Measurements from ENCODE around the gene RIMBP2. TPM values are rescaled to one million over a fixed set of nuclear protein-coding genes. Genes with fewer than 3 reads are reported as not detected.

RIMBP2 gene
- total RNA-seq, 4 donors from 2014 or later = 0.22 to 1.4 (median 1.2) TPM; not detected in 1

DNA sequence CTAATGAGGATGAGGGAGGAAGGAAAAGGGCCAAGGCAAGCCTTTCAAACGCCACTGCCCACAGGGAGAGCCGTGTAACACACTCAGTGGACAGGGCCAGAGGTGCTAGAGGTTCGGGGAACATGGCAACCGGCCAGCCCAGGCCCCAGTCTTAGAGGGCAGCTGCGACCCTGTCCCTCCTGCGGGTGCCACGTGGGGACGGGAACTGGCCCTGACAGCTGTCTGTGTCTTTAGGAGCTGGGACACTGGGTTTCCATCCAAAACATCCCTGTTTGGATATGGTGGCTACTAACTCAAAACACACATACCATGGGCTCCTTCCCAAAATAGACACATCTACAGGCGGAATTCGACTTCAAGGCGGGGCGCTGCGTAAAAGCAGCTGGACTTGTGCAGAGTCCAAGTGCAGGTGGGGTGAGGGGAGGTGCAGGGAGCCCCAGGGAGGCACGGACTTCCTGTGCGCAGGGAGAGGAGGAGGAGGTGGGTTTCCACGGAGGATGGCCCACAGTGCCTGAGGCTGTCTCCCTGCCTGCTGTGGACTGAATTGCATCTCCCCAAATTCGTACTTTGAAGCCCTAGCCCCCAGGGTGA is 193.8 kb downstream of the RIMBP2 start:
- WGBS, 2 donors = 67% methylated on average over 17 of the region's 17 CpGs
- DNase-seq (ENCODE audit: low spot score in 2 of 2) = no peak
- no peak overlapping the region for H3K4me3 ChIP-seq
- no peaks in the 10 kb centered on the region for H3K36me3 ChIP-seq
- H3K27ac ChIP-seq = no peak overlapping the region
- no peaks in the 10 kb centered on the region for H3K27me3 ChIP-seq
- TF ChIP-seq EP300 (IDR thresholded peaks at IDR 0.05) (no peak), CTCF (IDR thresholded peaks at IDR 0.05) (no peak), POLR2A (IDR thresholded peaks at IDR 0.05) (no peak)
- peaks cover 0 to 17% (median 0%) of the 10 kb centered on the region in 4 donors for H3K9me3 ChIP-seq
- H3K4me1 ChIP-seq = no peaks in the 10 kb centered on the region

DNA sequence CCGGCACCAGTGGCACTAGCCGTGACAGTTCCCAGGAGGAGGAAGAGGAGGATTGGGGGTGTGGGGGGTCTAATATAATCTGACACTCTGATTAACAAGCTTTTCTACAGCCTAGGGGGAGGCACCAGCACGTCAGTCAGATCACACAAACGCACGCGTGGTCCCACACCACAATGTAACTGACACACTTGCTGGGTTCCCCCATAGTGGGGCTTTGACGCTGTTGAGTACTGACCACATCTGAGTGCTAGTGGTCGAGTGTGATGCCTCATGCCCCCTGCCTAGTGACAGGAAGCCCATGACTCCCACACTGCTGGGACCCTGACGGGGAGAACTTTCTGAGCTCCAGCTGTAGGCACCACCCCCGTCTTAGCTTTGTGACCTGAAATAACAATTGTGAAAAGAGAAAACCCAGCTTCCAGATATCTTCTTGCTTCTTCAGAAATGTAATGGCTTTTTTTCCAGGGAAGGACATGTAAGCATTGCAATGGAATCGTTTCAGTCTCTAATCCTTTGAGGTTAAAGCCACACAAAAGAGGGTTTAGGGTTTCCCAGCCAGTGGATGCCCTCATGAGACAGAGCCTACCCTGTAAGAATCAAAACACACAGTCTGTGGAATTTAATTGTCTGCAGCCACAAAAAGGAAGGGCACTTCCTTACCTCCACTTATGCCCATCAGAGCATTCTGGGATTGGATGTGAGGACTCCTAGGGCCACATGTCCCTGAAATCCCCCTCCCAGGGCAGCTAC is 194.5 kb downstream of the RIMBP2 start:
- no peak for DNase-seq (ENCODE audit: low spot score in 2 of 2)
- Histone ChIP-seq H3K27ac (no peak overlapping the region), H3K36me3 (no peaks in the 10 kb centered on the region), H3K4me1 (no peaks in the 10 kb centered on the region), H3K27me3 (no peaks in the 10 kb centered on the region), H3K4me3 (no peak overlapping the region), H3K9me3 (peaks cover 0 to 23% (median 0%) of the 10 kb centered on the region in 4 donors)
- no peak for TF ChIP-seq EP300 (IDR thresholded peaks at IDR 0.05)
- no peak for TF ChIP-seq CTCF (IDR thresholded peaks at IDR 0.05)
- TF ChIP-seq POLR2A (IDR thresholded peaks at IDR 0.05) = no peak
- WGBS, 2 donors = 69 to 74% methylated on average over 11 of the region's 11 CpGs

DNA sequence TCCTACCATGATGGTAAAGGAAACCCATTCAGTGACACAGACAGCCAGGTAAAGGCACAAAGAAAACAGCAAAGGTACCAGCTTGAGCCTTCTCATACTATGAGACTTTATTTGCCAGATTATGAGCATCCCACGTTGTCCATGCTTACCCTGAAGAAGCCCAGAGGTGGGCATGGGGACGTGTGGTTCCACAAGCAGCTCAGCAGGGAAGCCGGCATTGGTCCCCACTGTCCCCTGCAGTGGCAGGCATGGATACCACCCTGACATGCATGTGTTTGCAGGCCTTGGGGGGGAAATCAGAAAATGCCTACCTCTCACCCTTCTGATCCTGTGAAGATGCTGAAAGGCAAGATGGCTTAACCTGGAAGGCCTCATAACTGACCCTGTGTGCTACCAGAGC is 195.3 kb downstream of the RIMBP2 start:
- peaks cover 0 to 31% (median 0%) of the 10 kb centered on the region in 4 donors for H3K9me3 ChIP-seq
- H3K27ac ChIP-seq = no peak overlapping the region
- no peak for DNase-seq (ENCODE audit: low spot score in 2 of 2)
- H3K4me3 ChIP-seq = no peak overlapping the region
- no peaks in the 10 kb centered on the region for H3K27me3 ChIP-seq
- no peaks in the 10 kb centered on the region for H3K36me3 ChIP-seq
- WGBS, 2 donors = 56 to 74% methylated on average over 3 of the region's 3 CpGs
- H3K4me1 ChIP-seq = no peaks in the 10 kb centered on the region
- TF ChIP-seq CTCF (IDR thresholded peaks at IDR 0.05) (no peak), POLR2A (IDR thresholded peaks at IDR 0.05) (no peak), EP300 (IDR thresholded peaks at IDR 0.05) (no peak)

DNA sequence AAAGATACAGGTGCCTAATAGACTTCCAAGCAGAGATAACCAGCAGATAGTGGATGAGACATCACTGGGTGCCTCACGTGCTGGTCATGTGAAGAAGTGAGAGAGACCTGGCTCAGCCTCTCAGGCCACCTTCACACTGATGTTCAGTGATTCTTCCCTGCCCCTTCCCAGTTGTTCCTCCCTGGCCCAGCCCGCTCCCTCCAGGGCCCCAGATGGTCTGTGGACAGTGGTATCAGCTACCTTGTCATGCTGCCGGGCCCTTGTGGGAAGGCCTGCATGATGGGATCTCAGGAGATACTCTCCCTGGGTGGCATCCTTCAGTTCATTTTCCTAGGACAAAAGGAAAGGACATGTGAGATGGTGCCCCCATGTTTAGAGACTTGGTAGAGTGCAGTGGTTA is 198.5 kb downstream of the RIMBP2 start:
- Histone ChIP-seq H3K9me3 (peaks cover 0 to 37% (median 0%) of the 10 kb centered on the region in 4 donors), H3K27me3 (no peaks in the 10 kb centered on the region), H3K36me3 (no peaks in the 10 kb centered on the region), H3K27ac (no peak overlapping the region), H3K4me3 (no peak overlapping the region), H3K4me1 (no peaks in the 10 kb centered on the region)
- DNase-seq (ENCODE audit: low spot score in 2 of 2) = no peak
- TF ChIP-seq EP300 (IDR thresholded peaks at IDR 0.05) (no peak), CTCF (IDR thresholded peaks at IDR 0.05) (no peak), POLR2A (IDR thresholded peaks at IDR 0.05) (no peak)
- whole genome bisulfite sequencing, 2 donors = 89 to 92% methylated on average over 3 of the region's 3 CpGs

- Histone ChIP-seq H3K4me1 (no peaks in the 10 kb centered on the region), H3K36me3 (no peaks in the 10 kb centered on the region), H3K27ac (no peak overlapping the region), H3K9me3 (peaks cover 0 to 31% (median 0%) of the 10 kb centered on the region in 4 donors), H3K4me3 (no peak overlapping the region), H3K27me3 (no peaks in the 10 kb centered on the region)
- TF ChIP-seq EP300 (IDR thresholded peaks at IDR 0.05) (no peak), CTCF (IDR thresholded peaks at IDR 0.05) (no peak), POLR2A (IDR thresholded peaks at IDR 0.05) (no peak)
- WGBS, 2 donors = 5 to 10% methylated on average over 5 of the region's 5 CpGs
- DNase-seq (ENCODE audit: low spot score in 2 of 2) = no peak
Observed at GRCh38 chr12:130514149-130514551, 201.9 kb downstream of the RIMBP2 start.

All from tibial nerve (tissue), 4 donors.